Coronary artery (tissue), 2 donors: Measurements from ENCODE around the gene PRAF2.

Source experiments
- DNase-seq: peaks from one replicate; pipeline ENCODE4 v3.0.0-alpha.2; 2017; ENCODE audit warnings: low spot score
- H3K27ac ChIP-seq, 2 donors: fragments of 200-600 bp; sonication (generic); one replicate each; pipeline ENCODE4 v1.5.1; 2016 to 2019
- H3K4me3 ChIP-seq: fragments of 200-600 bp; sonication (generic); 2 replicates; pipeline ENCODE4 v1.5.1; 2016; ENCODE audit warnings: mild to moderate bottlenecking, moderate library complexity
- TF ChIP-seq, protein P1 (sequence below): fragments of 200-600 bp; sonication (generic); IDR thresholded peaks from one replicate; pipeline ENCODE4 v1.5.1; 2019; ENCODE audit warnings: antibody characterized with exemption

Gene PRAF2

GRCh38 chrX:49111791-49112190 is 38.0 kb upstream of the PRAF2 start:
- Histone ChIP-seq H3K4me3 (no peak overlapping the region), H3K27ac (no peak overlapping the region)
- TF ChIP-seq, protein P1, sequence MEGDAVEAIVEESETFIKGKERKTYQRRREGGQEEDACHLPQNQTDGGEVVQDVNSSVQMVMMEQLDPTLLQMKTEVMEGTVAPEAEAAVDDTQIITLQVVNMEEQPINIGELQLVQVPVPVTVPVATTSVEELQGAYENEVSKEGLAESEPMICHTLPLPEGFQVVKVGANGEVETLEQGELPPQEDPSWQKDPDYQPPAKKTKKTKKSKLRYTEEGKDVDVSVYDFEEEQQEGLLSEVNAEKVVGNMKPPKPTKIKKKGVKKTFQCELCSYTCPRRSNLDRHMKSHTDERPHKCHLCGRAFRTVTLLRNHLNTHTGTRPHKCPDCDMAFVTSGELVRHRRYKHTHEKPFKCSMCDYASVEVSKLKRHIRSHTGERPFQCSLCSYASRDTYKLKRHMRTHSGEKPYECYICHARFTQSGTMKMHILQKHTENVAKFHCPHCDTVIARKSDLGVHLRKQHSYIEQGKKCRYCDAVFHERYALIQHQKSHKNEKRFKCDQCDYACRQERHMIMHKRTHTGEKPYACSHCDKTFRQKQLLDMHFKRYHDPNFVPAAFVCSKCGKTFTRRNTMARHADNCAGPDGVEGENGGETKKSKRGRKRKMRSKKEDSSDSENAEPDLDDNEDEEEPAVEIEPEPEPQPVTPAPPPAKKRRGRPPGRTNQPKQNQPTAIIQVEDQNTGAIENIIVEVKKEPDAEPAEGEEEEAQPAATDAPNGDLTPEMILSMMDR = no peak
- no peak for DNase-seq

DNA sequence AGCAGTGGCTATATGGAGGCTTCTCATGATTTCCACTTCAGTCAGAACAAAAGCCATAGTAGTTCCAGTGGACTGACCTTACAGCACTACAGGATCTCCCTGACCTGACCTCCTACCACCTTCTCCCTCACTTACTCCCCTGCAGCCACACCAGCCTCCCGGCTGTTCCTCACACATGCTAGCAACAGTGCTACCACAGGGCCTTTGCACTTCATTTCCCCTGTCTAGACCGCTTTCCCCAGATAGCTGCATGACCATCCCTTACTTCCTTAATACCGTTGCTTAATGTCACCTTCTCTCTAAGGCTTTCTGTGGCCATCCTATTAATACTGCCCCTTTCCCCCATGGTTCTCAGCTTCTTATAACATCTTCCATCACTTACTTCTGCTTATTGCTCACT is 36.6 kb upstream of the PRAF2 start:
- TF ChIP-seq, protein P1 = no peak
- DNase-seq = no peak

DNA sequence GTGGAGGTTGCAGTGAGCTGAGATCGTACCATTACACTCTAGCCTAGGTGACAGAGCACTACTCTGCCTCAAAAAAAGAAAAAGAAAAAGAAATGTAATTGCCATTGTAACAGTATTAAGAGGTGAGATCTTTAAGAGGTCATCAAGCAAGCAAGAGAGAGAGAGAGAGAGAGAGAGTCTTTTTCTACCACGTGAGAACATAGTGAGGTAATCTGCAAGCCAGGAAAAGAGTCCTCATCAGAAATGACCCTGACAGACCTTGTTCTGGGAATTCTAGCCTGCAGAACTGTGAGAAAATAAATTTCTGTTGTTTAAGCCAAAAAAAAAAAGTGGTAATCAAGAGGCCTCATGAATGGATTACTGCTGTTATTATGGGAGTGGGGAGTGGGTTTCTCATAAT is 34.8 kb upstream of the PRAF2 start:
- no peak for DNase-seq
- TF ChIP-seq, protein P1 = no peak
- no peak overlapping the region for H3K27ac ChIP-seq
- H3K4me3 ChIP-seq = no peak overlapping the region

More for the DNA sequence above, 36.6 kb upstream of the PRAF2 start:
- Histone ChIP-seq H3K4me3 (no peak overlapping the region), H3K27ac (no peak overlapping the region)

- Histone ChIP-seq H3K4me3 (no peak overlapping the region), H3K27ac (no peak overlapping the region)
- TF ChIP-seq, protein P1 = no peak
- DNase-seq = no peak
These were observed 33.1 kb upstream of the PRAF2 start for GRCh38 chrX:49106930-49107329.

- H3K27ac ChIP-seq = no peak overlapping the region
- no peak for DNase-seq
- no peak overlapping the region for H3K4me3 ChIP-seq
- TF ChIP-seq, protein P1 = no peak
These were observed 32.5 kb upstream of the PRAF2 start for GRCh38 chrX:49106296-49106695.

- TF ChIP-seq, protein P1 = no peak
- H3K4me3 ChIP-seq = no peak overlapping the region
These were observed 29.8 kb upstream of the PRAF2 start for GRCh38 chrX:49103637-49104036.

DNA sequence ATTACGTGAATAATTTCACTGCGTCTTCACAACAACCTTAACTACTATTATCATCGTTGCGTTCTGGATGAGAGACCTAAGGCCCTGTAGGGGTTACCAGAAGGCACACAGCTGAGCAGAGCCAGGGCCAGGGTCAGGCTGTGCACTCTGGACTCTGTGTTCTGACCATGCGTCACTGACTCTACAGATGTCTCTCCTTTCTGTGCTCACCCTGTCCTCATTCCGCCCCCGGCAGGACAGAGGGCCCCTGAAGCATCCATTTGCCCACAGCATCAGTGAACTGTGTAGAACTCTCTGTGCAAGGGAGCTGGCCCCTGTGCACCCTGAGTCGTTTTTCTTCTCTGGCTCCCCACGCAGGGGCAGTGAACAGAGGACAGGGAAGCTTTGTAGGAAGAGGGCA is 28.4 kb upstream of the PRAF2 start:
- DNase-seq = no peak
- Histone ChIP-seq H3K27ac (no peak overlapping the region), H3K4me3 (no peak overlapping the region)
- TF ChIP-seq, protein P1 = no peak

More at GRCh38 chrX:49103637-49104036, 29.8 kb upstream of the PRAF2 start:
- no peak overlapping the region for H3K27ac ChIP-seq
- DNase-seq = no peak
